NCI-H1105 (cell line): ENCODE results near the gene KCNJ9.
"Not testable (repeated sequence)": the region's sequence is repeated elsewhere in the genome, so short reads cannot be mapped to it uniquely, and the experiment has no call there.

Source experiments
- DNase-seq: peaks from one replicate; lab custom pipeline; 2025; lab: John Stamatoyannopoulos, UW

Gene KCNJ9

DNA sequence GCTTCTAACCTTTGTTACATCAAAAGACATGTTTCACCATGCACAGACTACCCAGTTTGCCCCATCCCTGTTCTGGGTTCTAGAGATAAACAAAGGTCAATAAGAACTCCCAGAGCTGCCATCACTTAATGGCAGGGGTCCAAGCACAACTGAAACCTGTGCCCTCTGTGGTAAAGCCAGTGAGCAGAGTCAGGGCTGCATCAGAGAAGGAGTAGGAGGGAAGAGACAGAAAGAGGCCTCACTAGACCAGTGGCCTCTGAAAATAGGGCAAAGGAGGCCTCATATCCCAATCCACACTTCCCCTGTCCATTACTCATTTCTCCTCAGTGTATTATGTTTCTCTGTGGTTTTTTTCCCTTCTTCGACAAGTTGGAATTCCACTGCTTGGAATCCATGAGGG, 44.4 kb downstream of the KCNJ9 start:
- no peak for DNase-seq

DNA sequence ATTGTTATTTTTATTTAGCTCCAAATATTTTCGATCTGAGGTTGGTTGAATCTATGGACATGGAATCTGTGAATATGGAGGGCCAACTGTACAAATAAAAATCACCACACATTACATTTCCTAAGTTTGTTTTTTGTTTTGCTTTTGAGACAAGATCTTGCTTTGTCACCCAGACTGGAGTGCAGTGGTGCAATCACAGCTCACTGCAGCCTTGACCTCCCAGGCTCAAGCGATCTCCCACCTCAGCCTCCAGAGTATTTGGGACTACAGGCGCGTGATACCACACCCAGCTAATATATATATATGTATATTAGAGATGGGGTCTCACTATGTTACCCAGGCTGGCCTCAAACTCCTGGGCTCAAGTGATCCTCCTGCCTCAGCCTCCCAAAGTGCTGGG, 45.0 kb downstream of the KCNJ9 start:
- not testable (repeated sequence) for DNase-seq

DNA sequence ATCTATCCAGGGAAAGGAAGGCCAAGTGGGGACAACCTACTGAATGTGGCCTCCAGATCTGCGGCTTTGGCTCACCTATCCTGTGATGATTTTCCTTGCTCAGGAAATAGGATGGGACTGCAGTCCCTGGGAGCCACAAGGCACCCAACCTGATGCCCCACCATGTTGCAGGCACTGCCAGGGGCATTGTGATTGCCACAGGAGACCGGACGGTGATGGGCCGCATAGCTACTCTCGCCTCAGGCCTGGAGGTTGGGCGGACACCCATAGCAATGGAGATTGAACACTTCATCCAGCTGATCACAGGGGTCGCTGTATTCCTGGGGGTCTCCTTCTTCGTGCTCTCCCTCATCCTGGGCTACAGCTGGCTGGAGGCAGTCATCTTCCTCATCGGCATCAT, 46.0 kb downstream of the KCNJ9 start:
- DNase-seq = no peak

DNA sequence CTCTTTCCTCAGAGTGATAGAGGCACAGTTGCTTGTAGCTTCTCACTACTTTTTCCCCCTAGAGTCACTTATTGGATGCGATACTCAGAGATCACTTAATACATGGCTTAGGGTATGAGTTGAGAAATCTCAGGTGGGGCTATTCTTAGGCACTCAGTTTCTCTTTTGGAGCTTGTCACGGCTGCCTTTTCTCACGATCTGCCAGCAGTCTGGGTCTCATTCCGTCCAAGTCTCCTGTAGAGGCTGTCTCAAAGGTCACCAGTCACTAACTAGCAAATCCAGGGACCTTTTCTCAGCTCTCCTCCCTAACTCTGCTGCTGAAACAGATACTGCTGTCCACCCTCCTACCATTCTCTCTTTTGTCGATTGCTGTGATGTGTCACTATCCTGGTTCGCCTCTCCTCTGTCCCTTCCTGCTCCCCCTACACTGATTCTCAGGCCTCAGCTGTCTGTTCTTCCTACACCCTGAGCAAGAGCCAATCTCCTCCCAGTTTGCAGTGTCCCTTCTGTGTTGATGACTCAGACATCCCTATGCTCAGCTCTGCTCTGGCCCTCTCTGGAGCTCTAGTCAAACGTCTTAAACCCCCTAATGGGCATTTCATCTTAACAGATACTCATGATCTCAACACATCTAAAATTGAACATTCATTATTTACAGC, 46.7 kb downstream of the KCNJ9 start:
- DNase-seq = no peak

DNA sequence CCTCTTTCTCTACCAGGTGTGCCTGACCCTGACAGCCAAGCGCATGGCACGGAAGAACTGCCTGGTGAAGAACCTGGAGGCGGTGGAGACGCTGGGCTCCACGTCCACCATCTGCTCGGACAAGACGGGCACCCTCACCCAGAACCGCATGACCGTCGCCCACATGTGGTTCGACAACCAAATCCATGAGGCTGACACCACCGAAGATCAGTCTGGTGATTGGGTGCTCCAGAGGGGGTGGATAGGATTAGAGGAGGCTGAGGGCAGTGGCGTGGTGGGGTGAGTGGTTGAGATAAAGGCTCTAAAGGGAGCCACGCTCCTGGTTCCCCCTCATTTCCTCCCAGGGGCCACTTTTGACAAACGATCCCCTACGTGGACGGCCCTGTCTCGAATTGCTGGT, 47.3 kb downstream of the KCNJ9 start:
- DNase-seq = no peak

DNA sequence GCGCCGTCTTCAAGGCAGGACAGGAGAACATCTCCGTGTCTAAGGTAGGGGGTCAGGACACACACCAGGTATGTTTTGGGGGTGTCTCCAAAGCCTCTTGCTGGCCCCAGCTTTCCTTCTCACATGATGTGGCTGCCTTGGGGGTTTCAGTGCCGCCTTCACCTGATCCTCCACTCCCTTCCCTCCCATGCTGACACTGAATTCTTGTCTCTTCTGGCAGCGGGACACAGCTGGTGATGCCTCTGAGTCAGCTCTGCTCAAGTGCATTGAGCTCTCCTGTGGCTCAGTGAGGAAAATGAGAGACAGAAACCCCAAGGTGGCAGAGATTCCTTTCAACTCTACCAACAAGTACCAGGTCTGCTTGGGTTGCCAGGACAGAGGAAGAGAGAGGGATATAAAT, 47.7 kb downstream of the KCNJ9 start:
- no peak for DNase-seq

DNA sequence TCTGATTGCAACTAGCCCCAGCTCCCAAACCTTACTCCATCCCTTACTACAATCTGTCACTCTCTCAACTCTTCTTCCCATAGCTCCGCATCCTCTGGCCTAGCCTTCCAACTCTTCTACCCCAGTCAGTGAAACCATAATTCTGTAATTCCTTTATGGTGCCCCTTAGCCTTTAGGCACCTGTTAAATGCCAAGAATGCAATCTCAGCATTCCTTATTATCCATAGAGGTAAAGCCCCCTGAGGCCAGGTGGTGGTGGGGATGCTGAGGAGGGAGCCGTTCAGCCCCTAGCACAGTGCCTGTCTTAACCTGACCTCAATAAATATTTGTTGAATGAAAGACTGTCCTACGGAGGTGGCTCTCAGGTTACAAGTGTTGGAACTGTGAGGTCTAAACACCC, 48.2 kb downstream of the KCNJ9 start:
- DNase-seq = no peak

DNA sequence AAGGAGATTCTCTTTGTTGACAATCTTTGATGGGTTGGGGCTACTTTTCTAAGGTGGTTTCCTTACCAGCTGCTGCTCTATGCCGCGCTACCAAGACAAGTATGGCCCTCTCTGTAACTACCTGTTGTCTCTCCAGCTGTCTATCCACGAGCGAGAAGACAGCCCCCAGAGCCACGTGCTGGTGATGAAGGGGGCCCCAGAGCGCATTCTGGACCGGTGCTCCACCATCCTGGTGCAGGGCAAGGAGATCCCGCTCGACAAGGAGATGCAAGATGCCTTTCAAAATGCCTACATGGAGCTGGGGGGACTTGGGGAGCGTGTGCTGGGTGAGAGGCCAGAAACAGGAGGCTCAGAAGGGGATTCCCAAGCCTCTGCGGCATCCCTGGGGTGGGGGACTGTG, 48.6 kb downstream of the KCNJ9 start:
- no peak for DNase-seq

DNA sequence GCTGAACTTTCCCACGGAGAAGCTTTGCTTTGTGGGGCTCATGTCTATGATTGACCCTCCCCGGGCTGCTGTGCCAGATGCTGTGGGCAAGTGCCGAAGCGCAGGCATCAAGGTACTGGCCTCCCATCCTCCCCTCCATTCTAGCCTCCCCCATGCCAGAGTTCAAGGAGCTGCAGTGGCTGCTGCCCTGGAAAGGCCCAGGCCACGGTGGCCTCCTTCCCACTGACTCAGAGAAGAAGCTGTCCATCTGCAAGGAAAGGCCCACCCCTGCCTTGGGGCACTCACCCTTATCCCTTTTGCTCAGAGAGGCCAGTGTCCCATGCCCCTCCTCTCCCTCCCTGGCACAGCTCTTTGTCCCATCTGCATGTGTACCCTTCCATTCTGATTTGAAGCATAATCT, 49.1 kb downstream of the KCNJ9 start:
- no peak for DNase-seq

DNA sequence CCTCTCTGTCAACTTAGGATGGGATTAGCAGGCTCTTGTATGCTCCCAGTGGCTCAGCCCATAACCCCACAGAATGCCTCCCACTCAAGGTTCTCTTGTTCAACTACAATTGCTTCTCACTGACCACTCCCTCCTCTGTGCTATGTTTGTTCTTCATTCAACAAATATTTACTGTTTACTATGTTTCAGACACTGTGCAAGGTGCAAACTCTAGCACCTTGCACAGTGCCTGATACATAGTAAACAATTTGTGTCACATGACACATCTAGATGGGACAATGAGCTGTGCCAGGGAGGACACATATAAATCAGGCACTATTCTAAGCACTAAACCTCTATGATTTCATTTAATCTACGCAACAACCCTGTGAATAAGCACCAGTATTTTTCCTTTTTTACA, 49.6 kb downstream of the KCNJ9 start:
- DNase-seq = no peak

DNA sequence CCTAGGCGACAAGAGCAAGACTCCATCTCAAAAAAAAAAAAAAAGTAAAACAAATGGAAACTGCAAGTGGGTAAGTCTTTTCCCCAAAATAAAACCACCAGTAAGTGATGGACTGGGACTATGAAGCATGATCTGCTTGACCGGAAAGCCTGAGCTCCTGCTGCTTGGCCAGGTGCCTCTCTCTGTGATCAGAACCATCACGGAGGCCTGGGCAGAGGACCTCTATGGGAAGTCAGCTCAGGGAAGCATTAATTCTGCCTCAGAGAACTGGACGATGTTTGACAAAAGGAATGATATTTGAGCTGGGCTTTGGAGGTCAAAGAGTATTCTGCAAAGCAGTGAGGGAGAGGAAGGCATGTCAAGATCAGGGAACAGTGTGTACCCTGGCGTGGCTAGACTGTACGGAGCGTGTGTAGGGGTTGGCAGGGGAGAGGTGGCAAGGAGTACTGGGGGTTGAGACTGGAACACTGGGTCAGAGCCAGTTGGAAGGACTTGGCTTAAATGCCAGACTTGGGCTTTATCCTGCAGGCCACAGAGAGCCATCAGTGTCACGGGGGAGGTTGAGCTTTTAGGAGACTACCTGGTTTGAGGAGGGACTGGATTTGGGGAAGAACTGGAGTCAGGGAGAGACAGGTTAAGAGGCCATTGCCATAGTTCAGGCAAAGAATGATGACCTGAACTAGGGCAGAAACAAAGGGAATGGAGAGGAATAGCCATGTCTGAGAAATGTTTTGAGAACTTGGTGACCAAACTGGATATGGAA, 50.6 kb downstream of the KCNJ9 start:
- no peak for DNase-seq

DNA sequence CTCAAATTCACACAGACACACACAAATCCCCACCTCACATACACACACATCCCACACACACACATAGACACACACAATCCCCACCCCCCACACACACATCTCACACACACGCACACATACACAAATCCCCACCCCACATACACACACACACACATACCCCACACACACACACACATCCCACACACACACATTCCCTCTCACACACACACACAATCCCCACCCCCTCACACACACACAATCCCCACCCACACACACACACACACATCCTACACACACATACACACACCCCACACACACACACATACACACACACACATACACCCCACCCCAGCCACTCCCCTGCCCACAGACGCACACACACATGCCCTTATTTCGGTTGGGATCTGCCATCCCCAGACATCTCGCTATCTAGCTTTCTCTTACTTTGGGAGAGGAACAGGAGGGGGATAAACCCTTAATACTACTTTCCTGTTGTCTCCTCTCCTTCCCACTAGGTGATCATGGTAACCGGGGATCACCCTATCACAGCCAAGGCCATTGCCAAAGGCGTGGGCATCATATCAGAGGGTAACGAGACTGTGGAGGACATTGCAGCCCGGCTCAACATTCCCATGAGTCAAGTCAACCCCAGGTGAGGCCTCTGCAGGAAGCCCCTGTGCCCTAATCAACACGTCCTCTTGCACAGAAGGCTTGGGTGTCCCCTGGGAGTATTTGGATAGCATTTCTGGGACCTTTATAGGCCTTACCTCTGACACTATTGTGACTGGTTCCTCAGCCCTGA, 52.8 kb downstream of the KCNJ9 start:
- DNase-seq = no peak

DNA sequence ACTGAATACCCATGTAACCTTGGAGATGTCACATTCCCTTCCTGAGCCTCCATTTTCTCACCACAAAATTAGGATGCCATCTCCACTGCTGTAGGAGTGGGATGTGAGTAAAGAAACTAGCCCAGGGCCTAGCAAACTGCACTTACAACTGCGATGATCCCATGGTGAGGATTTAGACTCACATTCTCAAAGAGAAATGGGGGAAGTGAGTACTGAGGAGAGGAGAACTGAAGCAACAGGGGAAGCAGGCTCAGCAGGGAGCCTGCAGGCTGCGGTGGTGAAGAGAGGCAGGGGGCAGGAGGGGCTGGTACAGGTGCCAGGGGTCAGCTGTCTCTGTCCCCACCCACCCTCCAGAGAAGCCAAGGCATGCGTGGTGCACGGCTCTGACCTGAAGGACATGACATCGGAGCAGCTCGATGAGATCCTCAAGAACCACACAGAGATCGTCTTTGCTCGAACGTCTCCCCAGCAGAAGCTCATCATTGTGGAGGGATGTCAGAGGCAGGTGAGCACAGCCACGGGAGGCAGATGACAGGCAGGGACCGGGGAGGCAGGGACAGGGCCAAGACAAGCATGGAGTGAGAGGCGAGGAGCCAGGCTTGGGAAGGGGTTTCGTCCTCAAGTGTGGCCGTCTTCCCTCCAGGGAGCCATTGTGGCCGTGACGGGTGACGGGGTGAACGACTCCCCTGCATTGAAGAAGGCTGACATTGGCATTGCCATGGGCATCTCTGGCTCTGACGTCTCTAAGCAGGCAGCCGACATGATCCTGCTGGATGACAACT, 53.6 kb downstream of the KCNJ9 start:
- no peak for DNase-seq

DNA sequence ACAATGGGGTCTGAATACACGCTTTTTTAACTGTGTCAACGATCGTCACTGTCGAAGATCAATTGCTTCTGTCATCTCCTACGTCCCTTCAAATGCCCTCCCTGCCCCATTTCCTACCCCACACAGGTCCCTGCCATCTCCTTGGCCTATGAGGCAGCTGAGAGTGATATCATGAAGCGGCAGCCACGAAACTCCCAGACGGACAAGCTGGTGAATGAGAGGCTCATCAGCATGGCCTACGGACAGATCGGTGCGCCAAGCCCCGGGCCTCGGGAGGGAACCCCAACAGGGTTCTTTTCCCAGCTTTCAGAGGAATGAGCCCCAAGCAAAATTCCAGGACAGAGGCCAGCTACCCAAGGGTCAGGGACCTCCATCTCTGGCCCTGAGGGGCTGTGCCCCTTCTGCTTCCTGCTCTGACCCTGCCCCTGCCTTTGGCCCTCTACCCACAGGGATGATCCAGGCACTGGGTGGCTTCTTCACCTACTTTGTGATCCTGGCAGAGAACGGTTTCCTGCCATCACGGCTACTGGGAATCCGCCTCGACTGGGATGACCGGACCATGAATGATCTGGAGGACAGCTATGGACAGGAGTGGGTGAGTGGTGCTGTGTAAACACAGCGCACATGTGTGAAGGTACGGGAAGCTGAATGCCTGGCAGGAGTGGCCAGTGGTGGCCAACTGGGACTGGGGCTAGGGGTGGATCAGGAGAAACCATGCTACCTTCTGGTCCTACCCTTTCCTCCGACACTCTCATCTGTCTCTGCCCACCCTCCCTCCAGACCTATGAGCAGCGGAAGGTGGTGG, 55.0 kb downstream of the KCNJ9 start:
- no peak for DNase-seq

DNA sequence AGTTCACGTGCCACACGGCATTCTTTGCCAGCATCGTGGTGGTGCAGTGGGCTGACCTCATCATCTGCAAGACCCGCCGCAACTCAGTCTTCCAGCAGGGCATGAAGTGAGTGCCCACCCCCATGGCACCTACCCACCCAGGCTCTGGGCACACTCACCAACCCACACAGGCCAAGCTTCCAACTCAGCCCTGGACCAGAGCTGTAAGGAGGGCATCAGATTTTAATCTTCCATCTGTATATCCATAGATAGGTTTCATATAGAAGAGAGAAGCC, 55.5 kb downstream of the KCNJ9 start:
- DNase-seq = no peak

DNA sequence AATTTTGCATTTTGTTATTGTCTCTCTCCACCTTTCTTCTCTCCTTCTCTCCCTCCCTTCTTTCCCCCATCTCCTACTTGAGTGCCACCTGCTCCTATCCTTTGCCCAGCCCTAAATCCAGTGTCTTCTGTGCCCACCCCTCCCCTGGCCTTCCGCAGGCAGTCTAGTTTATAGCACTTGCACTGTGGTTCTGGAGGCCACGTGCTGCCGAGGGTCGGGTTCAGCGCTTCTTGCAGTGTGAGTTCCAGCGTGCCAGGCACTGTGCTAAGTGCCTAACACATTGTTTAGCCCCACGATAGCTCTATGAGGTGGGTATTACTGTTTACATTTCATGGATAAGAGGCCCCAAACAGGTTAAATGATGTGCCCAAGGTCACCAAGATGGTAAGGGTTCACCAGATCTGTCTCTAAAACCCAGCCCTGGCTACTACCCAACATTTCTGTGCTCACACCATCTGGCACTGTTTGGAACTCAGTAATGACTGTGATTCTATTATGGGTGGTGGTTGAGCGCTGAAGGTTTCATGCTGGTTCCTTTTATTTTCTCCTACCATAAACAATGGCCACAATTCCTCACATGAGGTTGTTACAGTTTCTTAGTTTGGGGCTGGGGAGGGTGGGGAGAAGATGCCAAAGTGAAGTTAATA, 56.0 kb downstream of the KCNJ9 start:
- no peak for DNase-seq

DNA sequence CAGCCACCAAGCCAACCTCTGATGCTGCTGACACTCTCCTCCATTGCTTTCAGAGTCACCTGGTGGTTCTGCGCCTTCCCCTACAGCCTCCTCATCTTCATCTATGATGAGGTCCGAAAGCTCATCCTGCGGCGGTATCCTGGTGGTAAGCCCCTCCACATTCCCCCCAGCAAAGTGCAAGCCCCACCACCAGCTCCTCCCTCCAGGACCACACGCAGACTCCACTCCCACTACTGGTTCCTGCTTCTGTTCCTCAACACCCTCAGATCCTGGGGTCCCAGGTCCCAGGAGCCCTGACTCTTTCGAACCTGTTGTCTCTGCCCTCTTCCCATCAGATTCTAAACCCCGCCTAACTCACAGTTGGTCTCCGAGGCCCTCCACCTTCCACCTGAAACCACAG, 58.5 kb downstream of the KCNJ9 start:
- DNase-seq = no peak
